NT2/D1 (cell line): ENCODE results near the gene SLC30A10.
A peak's percentile ranks its signal among the peaks of the same experiment; 100 is the strongest.
"Not testable (repeated sequence)": the region's sequence is repeated elsewhere in the genome, so short reads cannot be mapped to it uniquely, and the experiment has no call there.

Experiments used
- DNase-seq: peaks from one replicate; pipeline ENCODE4 v3.0.0-alpha.2; 2011; ENCODE audit warnings: low read depth, low spot score
- H3K27me3 ChIP-seq: 2 replicates; pipeline ENCODE4 v1.6.0; 2011; ENCODE audit warnings: mild to moderate bottlenecking; ENCODE audit not compliant: insufficient read length, insufficient read depth
- H3K36me3 ChIP-seq: 2 replicates; pipeline ENCODE4 v1.6.1; 2011; ENCODE audit warnings: mild to moderate bottlenecking, low read length, mixed read lengths; ENCODE audit not compliant: insufficient read depth, insufficient read length
- H3K4me1 ChIP-seq: 2 replicates; pipeline ENCODE4 v1.5.1; 2011; ENCODE audit not compliant: insufficient read depth, insufficient read length
- H3K4me3 ChIP-seq: 2 replicates; pipeline ENCODE4 v1.5.1; 2011; ENCODE audit warnings: low read depth; ENCODE audit not compliant: insufficient read length
- H3K9ac ChIP-seq: 2 replicates; pipeline ENCODE4 v1.6.0; 2011; ENCODE audit warnings: low read depth; ENCODE audit not compliant: insufficient read length
- H3K9me3 ChIP-seq: 2 replicates; pipeline ENCODE4 v1.5.1; 2011; ENCODE audit warnings: mild to moderate bottlenecking, low read length; ENCODE audit not compliant: insufficient read depth
- SUZ12 ChIP-seq: IDR thresholded peaks from 2 replicates; pipeline ENCODE4 v1.6.1; 2011; ENCODE audit not compliant: insufficient read length, insufficient read depth; ENCODE audit errors: extremely low read depth
- YY1 ChIP-seq: IDR thresholded peaks from 2 replicates; pipeline ENCODE4 v1.6.1; 2011; ENCODE audit not compliant: insufficient read length, insufficient read depth
- ZNF274 ChIP-seq: IDR thresholded peaks from 2 replicates; pipeline ENCODE4 v1.6.1; 2011; ENCODE audit warnings: mild to moderate bottlenecking, low read depth, low read length

The SLC30A10 gene

DNA sequence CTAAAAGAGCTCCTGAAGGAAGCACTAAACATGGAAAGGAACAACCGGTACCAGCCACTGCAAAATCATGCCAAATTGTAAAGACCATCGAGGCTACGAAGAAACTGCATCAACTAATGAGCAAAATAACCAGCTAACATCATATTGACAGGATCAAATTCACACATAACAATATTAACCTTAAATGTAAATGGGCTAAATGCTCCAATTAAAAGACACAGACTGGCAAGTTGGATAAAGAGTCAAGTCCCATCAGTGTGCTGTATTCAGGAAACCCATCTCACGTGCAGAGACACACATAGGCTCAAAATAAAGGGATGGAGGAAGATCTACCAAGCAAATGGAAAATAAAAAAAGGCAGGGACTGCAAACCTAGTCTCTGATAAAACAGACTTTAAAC, 39.7 kb downstream of the SLC30A10 start:
- DNase-seq, H3K4me3 ChIP-seq, H3K9ac ChIP-seq, H3K9me3 ChIP-seq, H3K4me1 ChIP-seq, H3K27me3 ChIP-seq, H3K36me3 ChIP-seq: not testable (repeated sequence)

DNA sequence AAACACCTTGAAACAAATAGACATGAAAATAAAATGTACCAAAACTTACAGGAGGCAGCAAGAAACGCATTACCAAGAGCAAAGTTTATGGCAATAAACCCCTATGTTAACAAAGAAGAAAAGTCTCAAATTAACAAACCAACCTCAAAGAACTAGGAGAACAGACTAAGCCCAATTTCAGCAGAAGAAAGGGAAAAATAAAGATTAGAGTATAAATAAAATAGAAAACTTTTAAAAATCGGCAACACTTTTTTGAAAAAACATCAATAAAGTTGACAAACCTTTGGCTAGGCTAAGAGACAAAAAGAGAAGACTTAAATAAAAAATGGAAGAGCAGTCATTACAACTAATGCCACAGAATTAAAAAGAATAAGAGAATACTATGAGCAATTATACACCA, 42.7 kb downstream of the SLC30A10 start:
- H3K9me3 ChIP-seq, result 0 out of 2 replicates have a peak, but pooled peaks cover 6% of the 10 kb centered on the region
- no peak for DNase-seq
- no peak overlapping the region for H3K9ac ChIP-seq
- no peak overlapping the region for H3K4me3 ChIP-seq
- no peaks in the 10 kb centered on the region for H3K36me3 ChIP-seq
- H3K4me1 ChIP-seq, result no peaks in the 10 kb centered on the region
- no peaks in the 10 kb centered on the region for H3K27me3 ChIP-seq
- TF ChIP-seq ZNF274, result no peak
- TF ChIP-seq SUZ12, result no peak

DNA sequence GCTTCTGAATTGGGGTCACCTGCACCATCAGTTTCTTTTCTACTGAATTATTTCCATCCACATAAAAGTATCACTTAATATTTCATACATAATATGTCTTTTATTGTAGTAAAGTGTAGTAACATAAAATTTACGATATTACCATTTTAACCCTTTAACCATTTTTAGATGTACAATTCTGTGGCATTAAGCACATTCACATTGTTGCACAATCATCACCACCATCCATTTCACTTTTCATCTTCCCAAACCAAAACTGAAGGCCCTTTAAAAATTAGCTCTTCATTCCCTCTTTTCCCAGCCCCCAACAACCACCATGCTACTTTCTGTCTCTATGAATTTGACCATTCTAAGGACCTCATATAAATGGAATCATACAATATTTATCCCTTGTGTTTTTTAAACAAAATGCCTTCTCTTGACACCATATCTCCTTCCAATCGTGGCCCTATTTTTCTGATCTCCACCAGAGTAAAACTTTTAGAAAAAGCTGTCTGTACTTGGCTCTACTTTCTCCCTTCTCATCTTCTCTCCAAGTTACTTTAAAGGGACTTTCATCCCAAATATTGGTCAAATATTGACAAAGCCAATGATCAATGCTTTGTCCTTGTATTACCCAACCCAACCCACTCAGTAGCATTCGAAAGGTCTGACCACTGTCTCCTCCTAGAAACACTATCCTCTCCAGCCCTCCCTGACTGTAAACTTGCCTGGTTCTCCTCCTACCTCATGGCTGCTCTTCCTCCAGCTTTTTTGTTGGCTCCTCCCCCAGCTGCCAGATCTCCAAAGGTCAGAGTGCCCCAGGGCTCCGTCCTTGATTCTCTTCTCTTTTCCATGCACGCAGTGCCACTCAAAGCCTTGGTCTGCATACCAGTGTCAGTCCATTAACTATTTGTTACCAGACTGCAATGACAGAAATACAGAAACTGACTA, 44.7 kb downstream of the SLC30A10 start:
- no peak overlapping the region for H3K9ac ChIP-seq
- peak; percentile 58 for DNase-seq
- 0 out of 2 replicates have a peak, but pooled peaks cover 6% of the 10 kb centered on the region for H3K9me3 ChIP-seq
- no peak overlapping the region for H3K4me3 ChIP-seq
- no peak for TF ChIP-seq ZNF274
- no peak for TF ChIP-seq SUZ12
- peak; percentile 16 for TF ChIP-seq YY1
- no peaks in the 10 kb centered on the region for H3K27me3 ChIP-seq
- H3K4me1 ChIP-seq, result no peaks in the 10 kb centered on the region
- no peaks in the 10 kb centered on the region for H3K36me3 ChIP-seq

DNA sequence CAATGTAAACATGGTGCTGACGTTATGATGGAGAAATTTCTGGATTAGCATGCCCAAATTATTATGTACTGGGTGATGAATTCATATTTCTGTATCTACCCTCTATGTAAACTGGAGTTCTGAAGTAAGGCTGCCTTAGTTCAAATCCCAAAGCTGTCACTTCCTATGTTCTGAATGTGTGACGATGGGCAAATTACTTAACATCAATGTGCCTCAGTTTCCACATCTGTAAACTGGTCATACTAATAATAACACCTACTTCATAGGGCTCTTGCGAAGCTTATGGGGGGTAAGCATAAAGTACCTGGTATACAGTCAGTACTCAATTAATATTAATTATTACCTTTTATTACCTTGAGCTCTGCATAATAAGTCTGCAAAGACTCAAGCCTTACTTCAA, 45.6 kb downstream of the SLC30A10 start:
- no peak for DNase-seq
- Histone ChIP-seq H3K9me3 (0 out of 2 replicates have a peak, but pooled peaks cover 6% of the 10 kb centered on the region), H3K4me3 (no peak overlapping the region), H3K4me1 (no peaks in the 10 kb centered on the region), H3K36me3 (no peaks in the 10 kb centered on the region), H3K9ac (no peak overlapping the region), H3K27me3 (no peaks in the 10 kb centered on the region)
- no peak for TF ChIP-seq YY1
- TF ChIP-seq SUZ12, result no peak
- no peak for TF ChIP-seq ZNF274

DNA sequence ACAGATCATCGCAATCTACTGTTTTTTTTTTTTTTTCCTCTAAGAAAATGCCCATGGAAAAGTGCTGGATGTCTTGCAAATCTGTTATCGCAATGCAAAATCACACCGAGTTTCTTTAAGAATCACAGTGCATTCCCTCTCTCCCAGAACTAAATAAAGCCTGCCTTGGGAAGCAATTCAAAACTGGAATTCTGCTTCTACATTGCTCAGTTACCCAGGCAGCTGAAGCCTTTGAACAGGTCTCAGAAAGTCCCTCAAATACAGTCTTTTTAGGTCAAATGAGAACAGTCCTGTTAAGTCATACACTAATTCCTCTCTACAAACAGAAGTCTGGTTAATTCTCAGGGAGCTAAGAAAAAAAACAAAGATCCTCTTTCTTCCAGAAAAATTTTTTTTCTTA, 46.3 kb downstream of the SLC30A10 start:
- H3K4me3 ChIP-seq, result no peak overlapping the region
- no peaks in the 10 kb centered on the region for H3K4me1 ChIP-seq
- H3K9me3 ChIP-seq, result 0 out of 2 replicates have a peak, but pooled peaks cover 6% of the 10 kb centered on the region
- no peaks in the 10 kb centered on the region for H3K36me3 ChIP-seq
- TF ChIP-seq SUZ12 (no peak), YY1 (no peak), ZNF274 (no peak)
- H3K9ac ChIP-seq, result no peak overlapping the region
- DNase-seq, result no peak
- no peaks in the 10 kb centered on the region for H3K27me3 ChIP-seq

DNA sequence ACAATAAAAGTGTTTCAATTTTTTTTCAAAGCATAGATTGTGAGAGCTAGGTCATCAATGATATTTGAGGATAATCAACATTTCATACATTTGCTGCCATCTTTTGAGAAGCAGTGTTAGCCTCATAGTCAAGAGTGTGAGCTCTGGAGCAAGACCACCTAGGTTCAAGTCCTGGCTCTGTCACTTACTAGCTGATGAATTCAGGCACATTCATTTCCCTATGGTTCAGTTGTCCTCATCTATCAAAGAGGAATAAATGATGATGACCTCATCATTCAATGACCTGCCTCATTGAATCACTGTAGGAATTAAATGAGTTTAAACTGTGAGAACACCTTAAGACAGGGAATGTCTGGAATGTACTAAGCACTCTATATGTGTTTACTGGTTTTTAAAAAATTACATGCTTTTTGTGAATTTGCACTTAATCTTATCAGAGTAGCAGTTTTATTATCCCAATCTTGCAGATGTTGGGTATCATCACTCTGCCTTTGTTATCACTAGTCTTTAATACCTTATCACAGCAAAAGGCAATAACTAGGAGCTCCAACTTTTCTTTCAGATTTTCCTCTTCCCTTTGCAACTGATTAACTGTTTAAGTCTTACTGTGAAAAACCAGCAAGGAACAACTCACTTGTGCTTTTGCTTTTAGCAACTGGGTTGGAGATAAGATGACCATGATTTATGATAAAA, 47.4 kb downstream of the SLC30A10 start:
- no peak overlapping the region for H3K9ac ChIP-seq
- TF ChIP-seq ZNF274 (no peak), SUZ12 (no peak), YY1 (no peak)
- no peak for DNase-seq

DNA sequence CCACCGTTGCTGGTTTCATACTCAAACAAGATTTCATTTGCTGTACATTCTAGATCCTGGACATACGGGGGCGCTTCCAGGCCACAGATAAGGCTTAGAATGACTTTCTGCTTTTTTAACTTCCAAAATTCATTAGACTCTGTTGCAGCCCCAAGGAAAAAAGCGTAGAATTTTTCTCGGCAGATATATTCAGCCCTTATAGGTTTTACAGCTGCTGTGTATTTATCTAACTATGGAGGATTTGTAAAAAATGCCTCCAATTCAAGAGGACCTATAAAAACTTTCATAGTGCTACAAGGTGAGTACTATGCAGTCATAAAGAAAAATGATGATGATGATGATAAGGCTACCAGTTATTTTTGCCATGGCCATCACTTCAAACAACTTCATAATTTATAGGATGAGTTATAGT, 51.6 kb downstream of the SLC30A10 start:
- no peaks in the 10 kb centered on the region for H3K9me3 ChIP-seq
- no peak overlapping the region for H3K9ac ChIP-seq
- H3K27me3 ChIP-seq, result no peaks in the 10 kb centered on the region
- no peak for TF ChIP-seq ZNF274
- TF ChIP-seq SUZ12, result no peak
- TF ChIP-seq YY1, result no peak
- no peak overlapping the region for H3K4me3 ChIP-seq
- H3K4me1 ChIP-seq, result no peaks in the 10 kb centered on the region
- DNase-seq, result no peak
- H3K36me3 ChIP-seq, result no peaks in the 10 kb centered on the region

More for the DNA sequence above, 47.4 kb downstream of the SLC30A10 start:
- Histone ChIP-seq H3K4me1 (no peaks in the 10 kb centered on the region), H3K27me3 (no peaks in the 10 kb centered on the region), H3K9me3 (no peaks in the 10 kb centered on the region), H3K4me3 (no peak overlapping the region), H3K36me3 (no peaks in the 10 kb centered on the region)
